Hepatocyte (in vitro differentiated cells): ENCODE results near the gene BCL10. TPM values are rescaled to one million over a fixed set of nuclear protein-coding genes. Genes with fewer than 3 reads are reported as not detected.

Source experiments
- DNase-seq: peaks from one replicate; pipeline ENCODE4 v3.0.0-alpha.2; 2016; ENCODE audit warnings: low spot score
- H2AFZ ChIP-seq: fragments of 200-600 bp; sonication (generic); 2 replicates; pipeline ENCODE4 v1.6.0; 2016; ENCODE audit warnings: antibody characterized with exemption, mild to moderate bottlenecking
- H3K27ac ChIP-seq: fragments of 200-600 bp; sonication (generic); 2 replicates; pipeline ENCODE4 v1.5.1; 2016; ENCODE audit warnings: mild to moderate bottlenecking
- H3K27me3 ChIP-seq: fragments of 200-600 bp; sonication (generic); 2 replicates; pipeline ENCODE4 v1.6.1; 2016
- H3K36me3 ChIP-seq: fragments of 200-600 bp; sonication (generic); replicated peaks from 2 replicates; pipeline ENCODE4 v1.5.1; 2016; ENCODE audit warnings: low read depth; ENCODE audit not compliant: insufficient read depth
- H3K4me1 ChIP-seq: fragments of 200-600 bp; sonication (generic); 2 replicates; pipeline ENCODE4 v1.5.1; 2016; ENCODE audit warnings: mild to moderate bottlenecking, moderate library complexity; ENCODE audit not compliant: insufficient read depth
- H3K4me2 ChIP-seq: fragments of 200-600 bp; sonication (generic); 2 replicates; pipeline ENCODE4 v1.6.0; 2016
- H3K4me3 ChIP-seq: fragments of 200-600 bp; sonication (generic); 2 replicates; pipeline ENCODE4 v1.5.1; 2016; ENCODE audit warnings: mild to moderate bottlenecking
- H3K79me2 ChIP-seq: fragments of 200-600 bp; sonication (generic); 2 replicates; pipeline ENCODE4 v1.6.0; 2017; ENCODE audit warnings: mild to moderate bottlenecking
- H3K9me2 ChIP-seq: fragments of 200-600 bp; sonication (generic); replicated peaks from 2 replicates; pipeline ENCODE4 v1.6.0; 2017; ENCODE audit warnings: mild to moderate bottlenecking; ENCODE audit not compliant: insufficient read depth
- H3K9me3 ChIP-seq: fragments of 200-600 bp; sonication (generic); 2 replicates; pipeline ENCODE4 v1.5.1; 2016; ENCODE audit warnings: low read depth, mild to moderate bottlenecking
- H4K20me1 ChIP-seq: fragments of 200-600 bp; sonication (generic); 2 replicates; pipeline ENCODE4 v1.6.0; 2016; ENCODE audit warnings: mild to moderate bottlenecking; ENCODE audit not compliant: insufficient read depth, poor library complexity, severe bottlenecking
- EZH2 ChIP-seq: fragments of 200-600 bp; sonication (generic); IDR thresholded peaks from 2 replicates; pipeline ENCODE4 v1.6.1; 2016; ENCODE audit warnings: antibody characterized with exemption, mild to moderate bottlenecking, borderline replicate concordance
- EZH2phosphoT487 ChIP-seq: fragments of 200-600 bp; sonication (generic); IDR thresholded peaks from one replicate; pipeline ENCODE4 v1.6.1; 2018; ENCODE audit warnings: antibody characterized with exemption, mild to moderate bottlenecking, low read depth, moderate library complexity; ENCODE audit not compliant: unreplicated experiment, severe bottlenecking
- WGBS: methylation state at CpG from one replicate; pipeline ENCODE4 v1.1.6; 2016; ENCODE audit warnings: low lambda C conversion rate; ENCODE audit errors: missing lambda C conversion rate; 5-methylcytosine and 5-hydroxymethylcytosine counted together
- polyA plus RNA-seq: library from polyadenylated mRNA; unstranded; fragments of >200 nt; fragmentation: Nextera tagmentation; extraction: Ambion mirVana; gene quantifications from 2 replicates; pipeline ENCODE4 v1.2.1, GENCODE V29; 2016
- small RNA-seq: library from RNA; depleted of rRNA; stranded (forward); fragments of <200 nt; gene quantifications from one replicate; pipeline ENCODE3, GENCODE V24; 2014
- total RNA-seq: library from RNA; depleted of rRNA; stranded (reverse); fragments of >200 nt; gene quantifications from 2 replicates; pipeline ENCODE4 v1.2.3, GENCODE V29; 2014
- TF ChIP-seq, protein P1 (sequence below): fragments of 200-600 bp; sonication (generic); IDR thresholded peaks from 2 replicates; pipeline ENCODE4 v1.5.1; 2016; ENCODE audit warnings: antibody characterized with exemption, mild to moderate bottlenecking; ENCODE audit not compliant: poor library complexity

The BCL10 gene
- total and polyA plus RNA-seq, 2 experiments from 2014 or later = 25.9 to 33.5 TPM

DNA sequence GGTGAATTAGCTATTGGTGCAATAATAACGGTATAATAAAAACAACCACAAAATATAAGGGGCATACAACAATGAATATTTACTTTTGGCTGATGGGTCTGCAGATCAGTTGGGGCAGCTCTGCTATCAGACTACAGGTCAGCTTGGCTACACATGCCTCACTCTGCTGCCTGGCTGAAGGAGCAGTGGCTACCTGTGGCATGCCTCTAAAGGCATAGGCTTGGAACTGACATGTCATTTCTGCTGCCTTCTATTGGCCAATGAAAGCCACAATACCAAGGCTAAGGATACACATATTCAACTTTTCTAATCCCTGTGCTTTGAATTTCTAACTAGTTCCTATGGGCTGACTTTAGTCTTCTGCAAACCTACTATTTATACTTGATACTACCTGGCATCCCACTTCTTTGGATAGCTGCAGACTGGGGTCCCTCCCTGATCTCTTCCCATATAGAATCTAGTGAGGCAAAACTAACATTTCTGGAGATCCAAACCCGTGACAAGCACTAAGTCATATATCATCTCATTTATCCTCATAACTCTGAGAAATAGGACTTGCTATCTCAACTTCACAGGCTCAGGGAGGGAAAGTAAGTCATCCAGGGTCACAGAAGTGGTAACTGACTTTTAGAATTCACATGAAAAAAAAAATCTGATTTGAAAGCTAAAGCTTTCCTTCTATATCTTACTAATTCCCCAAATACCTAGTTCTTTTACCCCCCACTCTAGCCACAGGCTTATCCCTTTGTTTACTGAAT lies 56.4 kb downstream of the BCL10 start:
- TF ChIP-seq, protein P1, sequence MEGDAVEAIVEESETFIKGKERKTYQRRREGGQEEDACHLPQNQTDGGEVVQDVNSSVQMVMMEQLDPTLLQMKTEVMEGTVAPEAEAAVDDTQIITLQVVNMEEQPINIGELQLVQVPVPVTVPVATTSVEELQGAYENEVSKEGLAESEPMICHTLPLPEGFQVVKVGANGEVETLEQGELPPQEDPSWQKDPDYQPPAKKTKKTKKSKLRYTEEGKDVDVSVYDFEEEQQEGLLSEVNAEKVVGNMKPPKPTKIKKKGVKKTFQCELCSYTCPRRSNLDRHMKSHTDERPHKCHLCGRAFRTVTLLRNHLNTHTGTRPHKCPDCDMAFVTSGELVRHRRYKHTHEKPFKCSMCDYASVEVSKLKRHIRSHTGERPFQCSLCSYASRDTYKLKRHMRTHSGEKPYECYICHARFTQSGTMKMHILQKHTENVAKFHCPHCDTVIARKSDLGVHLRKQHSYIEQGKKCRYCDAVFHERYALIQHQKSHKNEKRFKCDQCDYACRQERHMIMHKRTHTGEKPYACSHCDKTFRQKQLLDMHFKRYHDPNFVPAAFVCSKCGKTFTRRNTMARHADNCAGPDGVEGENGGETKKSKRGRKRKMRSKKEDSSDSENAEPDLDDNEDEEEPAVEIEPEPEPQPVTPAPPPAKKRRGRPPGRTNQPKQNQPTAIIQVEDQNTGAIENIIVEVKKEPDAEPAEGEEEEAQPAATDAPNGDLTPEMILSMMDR = no peak
- TF ChIP-seq EZH2phosphoT487 = no peak
- TF ChIP-seq EZH2 = no peak
- no peak overlapping the region for H3K4me2 ChIP-seq
- H3K79me2 ChIP-seq = no peaks in the 10 kb centered on the region
- H3K27ac ChIP-seq = peak overlapping the region; percentile 49
- DNase-seq = no peak
- H2AFZ ChIP-seq = no peak overlapping the region
- 83% methylated on average over 2 of the region's 2 CpGs for WGBS
- H4K20me1 ChIP-seq = no peaks in the 10 kb centered on the region
- no peaks in the 10 kb centered on the region for H3K9me2 ChIP-seq
- peaks cover 18% of the 10 kb centered on the region for H3K4me1 ChIP-seq
- no peaks in the 10 kb centered on the region for H3K36me3 ChIP-seq
- no peak overlapping the region for H3K4me3 ChIP-seq
- H3K27me3 ChIP-seq = no peaks in the 10 kb centered on the region
- no peaks in the 10 kb centered on the region for H3K9me3 ChIP-seq

DNA sequence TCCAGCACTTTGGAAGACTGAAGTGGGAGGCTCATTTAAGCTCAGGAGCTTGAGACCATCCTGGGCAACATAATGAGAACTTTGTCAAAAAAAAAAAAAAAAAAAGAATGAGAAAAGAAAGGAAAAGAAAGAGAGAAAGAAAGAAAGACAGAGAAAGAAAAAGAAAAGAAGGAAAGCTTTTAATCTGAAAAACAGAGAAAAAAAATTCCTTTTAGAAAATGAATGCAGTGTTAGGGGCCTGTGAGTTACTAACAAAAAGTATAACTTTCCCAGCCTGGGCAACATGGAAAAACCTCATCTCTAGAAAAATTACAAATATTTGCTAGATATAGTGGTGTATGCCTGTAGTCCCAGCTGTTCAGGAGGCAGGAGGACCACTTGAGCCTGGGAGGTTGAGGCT lies 59.7 kb downstream of the BCL10 start:
- Histone ChIP-seq H3K4me3 (no peak overlapping the region), H3K36me3 (no peaks in the 10 kb centered on the region), H3K4me1 (peaks cover 16% of the 10 kb centered on the region), H3K9me3 (no peaks in the 10 kb centered on the region), H4K20me1 (no peaks in the 10 kb centered on the region), H3K27ac (no peak overlapping the region), H3K4me2 (no peak overlapping the region), H3K9me2 (no peaks in the 10 kb centered on the region), H3K27me3 (no peaks in the 10 kb centered on the region), H3K79me2 (no peaks in the 10 kb centered on the region), H2AFZ (no peak overlapping the region)
- TF ChIP-seq EZH2 (no peak), EZH2phosphoT487 (no peak)
- TF ChIP-seq, protein P1 = no peak
- no peak for DNase-seq

Small RNA genes lying within 50 kb of the gene (small RNA-seq; reads per million reads assigned to genes)
- gene RF00019 = not detected

Other genes with a start within 250 kb of the BCL10 start
- 12.4 and 16.4 TPM in 2 replicates for gene MCOLN3, start 228.1 kb downstream of the BCL10 start, total RNA-seq
- 13.6 and 13.9 TPM in 2 replicates for gene MCOLN3, start 228.1 kb downstream of the BCL10 start, polyA plus RNA-seq
- gene SYDE2, start 75.6 kb downstream of the BCL10 start, total RNA-seq = 12.8 and 14.9 TPM in 2 replicates
- 4.9 and 5.5 TPM in 2 replicates for gene SYDE2, start 75.6 kb downstream of the BCL10 start, polyA plus RNA-seq
- 27.2 and 30.1 TPM in 2 replicates for gene C1orf52, start 17.0 kb downstream of the BCL10 start, total RNA-seq
- 39.2 and 41.2 TPM in 2 replicates for gene C1orf52, start 17.0 kb downstream of the BCL10 start, polyA plus RNA-seq
- gene DDAH1, start 188.5 kb upstream of the BCL10 start, total RNA-seq = 49.8 and 55.8 TPM in 2 replicates
- gene DDAH1, start 188.5 kb upstream of the BCL10 start, polyA plus RNA-seq = 17.2 and 19.5 TPM in 2 replicates